Endometrium (tissue), 2 donors: ENCODE measurements around the gene PPP3CA.
"Not testable (repeated sequence)": the region's sequence is repeated elsewhere in the genome, so short reads cannot be mapped to it uniquely, and the experiment has no call there.

Experiments used
- FAIRE-seq: peaks from 2 replicates; lab custom pipeline; 2012; peaks lifted over from hg19 to GRCh38; lab: Jason Lieb, UNC
- donor health status: control.
- donor health status: control.

The PPP3CA gene

GRCh38 chr4:101092609-101093008 lies 254.7 kb downstream of the PPP3CA start:
- FAIRE-seq, result not testable (repeated sequence)

- FAIRE-seq, result no peak
These were observed 258.2 kb downstream of the PPP3CA start for GRCh38 chr4:101089168-101089567.

GRCh38 chr4:101086801-101087586 lies 260.3 kb downstream of the PPP3CA start:
- FAIRE-seq, result no peak

- no peak for FAIRE-seq
These were observed 264.2 kb downstream of the PPP3CA start for GRCh38 chr4:101083131-101083530.

- FAIRE-seq, result no peak
These were observed 265.5 kb downstream of the PPP3CA start for GRCh38 chr4:101081695-101082369.

- no peak for FAIRE-seq
These were observed 266.2 kb downstream of the PPP3CA start for GRCh38 chr4:101081166-101081565.

GRCh38 chr4:101078950-101079349 lies 268.4 kb downstream of the PPP3CA start:
- no peak for FAIRE-seq

GRCh38 chr4:101076032-101076431 lies 271.3 kb downstream of the PPP3CA start:
- FAIRE-seq, result no peak

- no peak for FAIRE-seq
These were observed 271.8 kb downstream of the PPP3CA start for GRCh38 chr4:101075536-101075935.

- no peak for FAIRE-seq
These were observed 273.0 kb downstream of the PPP3CA start for GRCh38 chr4:101074326-101074725.

GRCh38 chr4:101071241-101071640 lies 276.1 kb downstream of the PPP3CA start:
- no peak for FAIRE-seq

GRCh38 chr4:101068115-101068514 lies 279.2 kb downstream of the PPP3CA start:
- FAIRE-seq, result no peak

GRCh38 chr4:101067383-101067782 lies 279.9 kb downstream of the PPP3CA start:
- no peak for FAIRE-seq

GRCh38 chr4:101066626-101067170 lies 280.6 kb downstream of the PPP3CA start:
- FAIRE-seq, result no peak

- FAIRE-seq, result no peak
These were observed 281.3 kb downstream of the PPP3CA start for GRCh38 chr4:101065935-101066485.

GRCh38 chr4:101065346-101065745 lies 282.0 kb downstream of the PPP3CA start:
- FAIRE-seq, result no peak

- FAIRE-seq, result no peak
These were observed 282.7 kb downstream of the PPP3CA start for GRCh38 chr4:101064541-101065180.

GRCh38 chr4:101055392-101055791 lies 291.9 kb downstream of the PPP3CA start:
- no peak for FAIRE-seq

GRCh38 chr4:101050837-101051205 lies 296.5 kb downstream of the PPP3CA start:
- no peak for FAIRE-seq

GRCh38 chr4:101050088-101050836 lies 297.1 kb downstream of the PPP3CA start:
- FAIRE-seq, result no peak

- FAIRE-seq, result no peak
These were observed 297.8 kb downstream of the PPP3CA start for GRCh38 chr4:101049549-101050001.

GRCh38 chr4:101044766-101045165 lies 302.6 kb downstream of the PPP3CA start:
- no peak for FAIRE-seq
